Lower lobe of right lung (tissue), 2 donors: Measurements from ENCODE around the gene LRRC15. TPM values are rescaled to one million over a fixed set of nuclear protein-coding genes. Genes with fewer than 3 reads are reported as not detected.

Source experiments
- ATAC-seq, 2 donors: fragments of 200-7000 bp; cut with Tn5 transposase; one replicate each; pipeline ENCODE4 v1.9.1; 2020 to 2022; ENCODE audit warnings: mild to moderate bottlenecking in 2 of 2, moderate library complexity in 2 of 2
- DNase-seq: peaks from one replicate; pipeline ENCODE4 v3.0.0-alpha.2; 2020
- H3K27ac ChIP-seq: fragments of 200-600 bp; one replicate; pipeline ENCODE4 v1.8.0; 2022
- H3K27me3 ChIP-seq: fragments of 200-600 bp; one replicate; pipeline ENCODE4 v1.8.0; 2022; ENCODE audit warnings: low read depth
- H3K36me3 ChIP-seq: fragments of 200-600 bp; one replicate; pipeline ENCODE4 v1.8.0; 2022; ENCODE audit warnings: mild to moderate bottlenecking
- H3K4me1 ChIP-seq: fragments of 200-600 bp; one replicate; pipeline ENCODE4 v1.8.0; 2022
- H3K4me3 ChIP-seq: fragments of 200-600 bp; one replicate; pipeline ENCODE4 v1.8.0; 2022; ENCODE audit warnings: mild to moderate bottlenecking
- H3K9me3 ChIP-seq: fragments of 200-600 bp; one replicate; pipeline ENCODE4 v1.8.0; 2022
- CTCF ChIP-seq: fragments of 200-600 bp; IDR thresholded peaks from one replicate; pipeline ENCODE4 v1.8.0; 2022; ENCODE audit warnings: antibody characterized with exemption, mild to moderate bottlenecking
- intact Hi-C: fragments of 100-400 bp; cut with DNase I; formaldehyde crosslinking; loops from one replicate; pipeline ENCODE4 v1.11.0; 2022
- total RNA-seq: library from RNA; stranded (reverse); fragmentation: NEBNext Ultra II Directional; extraction: Animal tissue kit (Norgen Biotek cat#: 25700); gene quantifications from one replicate; pipeline ENCODE4 v1.2.1, GENCODE V29; 2021
- donor health status: DM: no; HTN: yes; CAD: no; lungs with severe emphysema.

LRRC15 gene
- total RNA-seq, 1 donor from 2014 or later: 0.24 TPM

- intact Hi-C loops: loop anchor here (10.0 kb wide), 1 partner anchor 52 kb away; the partner anchor contains the start of gene GP5
- Histone ChIP-seq H3K9me3 (no peaks in the 10 kb centered on the region), H3K36me3 (no peaks in the 10 kb centered on the region), H3K4me3 (no peak overlapping the region), H3K4me1 (no peaks in the 10 kb centered on the region), H3K27me3 (peaks cover 13% of the 10 kb centered on the region), H3K27ac (no peak overlapping the region)
- TF ChIP-seq CTCF: no peak
- ATAC-seq (no peak), DNase-seq (no peak)
Measured at GRCh38 chr3:194342861-194343560, 26.5 kb downstream of the LRRC15 start.

- no peak for TF ChIP-seq CTCF
Measured at GRCh38 chr3:194340757-194341400, 28.7 kb downstream of the LRRC15 start.

GRCh38 chr3:194339840-194340239, 29.7 kb downstream of the LRRC15 start:
- Histone ChIP-seq H3K4me3 (no peak overlapping the region), H3K9me3 (no peaks in the 10 kb centered on the region), H3K4me1 (no peaks in the 10 kb centered on the region), H3K27ac (no peak overlapping the region), H3K36me3 (no peaks in the 10 kb centered on the region), H3K27me3 (peaks cover 8% of the 10 kb centered on the region)
- no peak for TF ChIP-seq CTCF
- intact Hi-C loops: loop anchor here (10.0 kb wide), 1 partner anchor 55 kb away; the partner anchor contains the start of gene GP5
- DNase-seq (no peak), ATAC-seq (no peak)

More at GRCh38 chr3:194340757-194341400, 28.7 kb downstream of the LRRC15 start:
- no peaks in the 10 kb centered on the region for H3K4me1 ChIP-seq
- H3K4me3 ChIP-seq: no peak overlapping the region
- intact Hi-C loops: loop anchor here (10.0 kb wide), 1 partner anchor 54 kb away; the partner anchor contains the start of gene GP5
- no peak for DNase-seq
- no peak overlapping the region for H3K27ac ChIP-seq
- no peak for ATAC-seq
- no peaks in the 10 kb centered on the region for H3K9me3 ChIP-seq
- peaks cover 13% of the 10 kb centered on the region for H3K27me3 ChIP-seq
- no peaks in the 10 kb centered on the region for H3K36me3 ChIP-seq

GRCh38 chr3:194339356-194339755, 30.2 kb downstream of the LRRC15 start:
- H3K36me3 ChIP-seq: no peaks in the 10 kb centered on the region
- no peak overlapping the region for H3K27ac ChIP-seq
- H3K4me3 ChIP-seq: no peak overlapping the region
- intact Hi-C loops: no loop called here
- TF ChIP-seq CTCF: no peak
- no peaks in the 10 kb centered on the region for H3K4me1 ChIP-seq
- H3K27me3 ChIP-seq: peaks cover 9% of the 10 kb centered on the region
- no peaks in the 10 kb centered on the region for H3K9me3 ChIP-seq
- DNase-seq (no peak), ATAC-seq (no peak)

- H3K36me3 ChIP-seq: no peaks in the 10 kb centered on the region
- ATAC-seq: no peak
- H3K9me3 ChIP-seq: no peaks in the 10 kb centered on the region
- H3K4me1 ChIP-seq: peaks cover 9% of the 10 kb centered on the region
- no peak overlapping the region for H3K27ac ChIP-seq
- H3K4me3 ChIP-seq: no peak overlapping the region
- no peak for DNase-seq
- H3K27me3 ChIP-seq: peaks cover 12% of the 10 kb centered on the region
- TF ChIP-seq CTCF: no peak
- intact Hi-C loops: no loop called here
Measured at GRCh38 chr3:194337965-194338753, 31.4 kb downstream of the LRRC15 start.
